PC-9 (cell line): ENCODE measurements around the gene RBFOX1. TPM values are rescaled to one million over a fixed set of nuclear protein-coding genes. Genes with fewer than 3 reads are reported as not detected.

ENCODE experiments used
- BruUV-seq: library from RNA; stranded (reverse); fragments of 400-500 nt; replicated peaks from 2 replicates; lab custom pipeline; 2021; lab: Mats Ljungman, UMichigan
- CTCF ChIA-PET: fragments of 300-600 bp; sonication (Branson Sonifier 250); formaldehyde crosslinking; loops from one replicate; lab custom pipeline; 2022; ENCODE audit warnings: antibody characterized with exemption; lab: Charles Lee
- POLR2A ChIA-PET: fragments of 300-600 bp; sonication (Branson Sonifier 250); formaldehyde crosslinking; loops from one replicate; lab custom pipeline; 2022; ENCODE audit warnings: antibody characterized with exemption; ENCODE audit not compliant: unreplicated experiment; lab: Charles Lee
- DNase-seq, 2 experiments: peaks; one replicate each; pipeline versions ENCODE4 v3.0.0 to v3.0.0-alpha.2; 2015 to 2022; ENCODE audit warnings: mixed read lengths in 1 of 2
- H2AFZ ChIP-seq: fragments of 200-600 bp; sonication (generic); 2 replicates; pipeline ENCODE4 v1.8.1; 2017; ENCODE audit warnings: antibody characterized with exemption
- H3F3A ChIP-seq: fragments of 200-600 bp; sonication (generic); 2 replicates; pipeline ENCODE4 v1.8.1; 2017; ENCODE audit warnings: antibody characterized with exemption, mild to moderate bottlenecking, low read depth; ENCODE audit not compliant: insufficient read depth
- H3K27ac ChIP-seq: fragments of 200-600 bp; sonication (generic); 2 replicates; pipeline ENCODE4 v1.6.1; 2016; ENCODE audit warnings: mixed run types
- H3K27me3 ChIP-seq: fragments of 200-600 bp; sonication (generic); 2 replicates; pipeline ENCODE4 v1.6.1; 2016; ENCODE audit warnings: low read depth, mixed run types; ENCODE audit not compliant: insufficient read depth
- H3K36me3 ChIP-seq: fragments of 200-600 bp; sonication (generic); 2 replicates; pipeline ENCODE4 v1.6.1; 2016; ENCODE audit warnings: low read depth, mixed run types
- H3K4me1 ChIP-seq: fragments of 200-600 bp; sonication (generic); replicated peaks from 2 replicates; pipeline ENCODE4 v1.6.1; 2016; ENCODE audit warnings: mixed run types; ENCODE audit not compliant: insufficient read depth
- H3K4me2 ChIP-seq: fragments of 200-600 bp; sonication (generic); 2 replicates; pipeline ENCODE4 v1.6.1; 2017; ENCODE audit warnings: mixed run types
- H3K4me3 ChIP-seq: fragments of 200-600 bp; sonication (generic); 2 replicates; pipeline ENCODE4 v1.6.1; 2016; ENCODE audit warnings: mixed run types
- H3K79me2 ChIP-seq: fragments of 200-600 bp; sonication (generic); 2 replicates; pipeline ENCODE4 v1.6.1; 2017; ENCODE audit warnings: low read depth, mixed run types
- H3K9me2 ChIP-seq: fragments of 200-600 bp; sonication (generic); 2 replicates; pipeline ENCODE4 v1.8.1; 2017; ENCODE audit warnings: mild to moderate bottlenecking; ENCODE audit not compliant: insufficient read depth
- H3K9me3 ChIP-seq: fragments of 200-600 bp; sonication (generic); 2 replicates; pipeline ENCODE4 v1.8.1; 2016; ENCODE audit warnings: low read depth; ENCODE audit not compliant: insufficient read depth
- H4K20me1 ChIP-seq: fragments of 200-600 bp; sonication (generic); 2 replicates; pipeline ENCODE4 v1.8.1; 2017; ENCODE audit not compliant: insufficient read depth
- EZH2 ChIP-seq: fragments of 200-600 bp; sonication (generic); IDR thresholded peaks from 2 replicates; pipeline ENCODE4 v1.8.0; 2017; ENCODE audit warnings: antibody characterized with exemption, low read depth
- intact Hi-C: fragments of 100-400 bp; cut with micrococcal nuclease; formaldehyde crosslinking; loops from one replicate; pipeline ENCODE4 v1.10.0; 2022; ENCODE audit not compliant: unreplicated experiment
- total RNA-seq: library from RNA; stranded (reverse); gene quantifications from 2 replicates; pipeline ENCODE4 v1.2.3, GENCODE V29; 2021
- TF ChIP-seq, protein P1 (sequence below): fragments of 200-600 bp; sonication (generic); conservative IDR thresholded peaks from 2 replicates; pipeline ENCODE4 v1.6.1; 2017; ENCODE audit warnings: mixed run types, antibody characterized with exemption, mild to moderate bottlenecking, moderate library complexity

The RBFOX1 gene
- total RNA-seq, 1 experiment from 2014 or later = not detected

DNA sequence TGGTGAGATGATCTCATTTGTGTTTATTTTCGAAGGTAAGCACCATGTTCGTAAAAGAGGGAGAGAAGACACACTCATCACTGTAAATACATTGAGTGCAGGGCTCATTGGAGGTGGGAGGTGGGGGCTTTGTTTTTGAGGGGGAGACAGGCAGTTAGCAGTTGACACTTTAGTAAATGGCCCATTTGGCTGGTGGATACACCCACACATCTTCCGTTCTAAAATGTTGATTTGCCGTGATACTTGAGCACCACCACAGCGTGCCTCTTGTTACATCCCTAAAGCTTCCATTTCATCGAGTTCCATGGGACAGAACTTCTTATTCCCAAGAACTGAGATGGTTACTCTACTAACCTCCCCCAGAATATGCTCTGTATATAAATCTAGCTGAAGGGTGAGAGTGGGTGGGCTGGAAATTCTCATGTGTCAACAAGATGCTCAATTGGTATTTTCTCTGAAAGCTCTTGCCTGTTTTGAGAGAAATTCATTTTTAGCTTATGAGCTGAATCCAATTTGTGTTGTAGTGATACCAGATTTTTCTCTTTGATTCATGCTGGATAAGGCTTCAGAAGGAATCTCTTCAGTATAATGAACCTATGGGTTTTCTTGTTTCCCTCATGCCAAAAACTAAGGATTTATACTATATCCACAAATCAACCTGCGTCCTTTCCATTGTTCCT, 314.3 kb downstream of the RBFOX1 start:
- H3K4me2 ChIP-seq = no peak overlapping the region
- BruUV-seq = no TSS peak
- intact Hi-C loops = no loop called here
- no peak overlapping the region for H3K4me3 ChIP-seq
- ChIA-PET POLR2A (no interaction called here), CTCF (no interaction called here)
- DNase-seq = no peak
- H3K9me3 ChIP-seq = no peaks in the 10 kb centered on the region
- no peaks in the 10 kb centered on the region for H3F3A ChIP-seq
- no peak overlapping the region for H3K27ac ChIP-seq
- no peak overlapping the region for H2AFZ ChIP-seq
- no peak for TF ChIP-seq EZH2
- H3K27me3 ChIP-seq = peaks cover 47% of the 10 kb centered on the region
- H3K9me2 ChIP-seq = no peaks in the 10 kb centered on the region
- no peaks in the 10 kb centered on the region for H3K79me2 ChIP-seq
- H3K4me1 ChIP-seq = no peaks in the 10 kb centered on the region
- no peaks in the 10 kb centered on the region for H4K20me1 ChIP-seq
- no peaks in the 10 kb centered on the region for H3K36me3 ChIP-seq

DNA sequence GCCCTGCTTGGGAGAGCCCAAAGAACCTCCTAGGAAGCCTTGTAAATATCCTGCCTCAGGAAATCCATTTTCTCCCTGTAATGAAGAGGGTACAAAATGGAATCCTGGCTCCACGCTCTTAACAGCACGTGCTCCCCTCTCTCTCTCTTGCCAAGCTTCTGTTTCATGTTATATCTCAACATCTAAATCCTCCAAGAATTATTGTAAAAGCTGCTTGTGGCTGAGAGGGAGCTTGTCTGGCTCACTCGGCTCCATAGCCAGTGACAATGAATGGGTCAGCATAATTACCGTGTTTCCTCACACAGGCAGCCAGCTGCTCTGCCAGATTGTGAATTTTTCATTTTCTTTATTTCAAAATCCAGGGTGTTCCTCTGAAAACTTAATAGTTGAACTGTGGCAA, 317.8 kb downstream of the RBFOX1 start:
- no peak overlapping the region for H3K4me3 ChIP-seq
- H3K27ac ChIP-seq = no peak overlapping the region
- no peak for DNase-seq
- no peaks in the 10 kb centered on the region for H3K9me3 ChIP-seq
- intact Hi-C loops = no loop called here
- H3K9me2 ChIP-seq = no peaks in the 10 kb centered on the region
- no peaks in the 10 kb centered on the region for H3K4me1 ChIP-seq
- TF ChIP-seq EZH2 = no peak
- TF ChIP-seq, protein P1, sequence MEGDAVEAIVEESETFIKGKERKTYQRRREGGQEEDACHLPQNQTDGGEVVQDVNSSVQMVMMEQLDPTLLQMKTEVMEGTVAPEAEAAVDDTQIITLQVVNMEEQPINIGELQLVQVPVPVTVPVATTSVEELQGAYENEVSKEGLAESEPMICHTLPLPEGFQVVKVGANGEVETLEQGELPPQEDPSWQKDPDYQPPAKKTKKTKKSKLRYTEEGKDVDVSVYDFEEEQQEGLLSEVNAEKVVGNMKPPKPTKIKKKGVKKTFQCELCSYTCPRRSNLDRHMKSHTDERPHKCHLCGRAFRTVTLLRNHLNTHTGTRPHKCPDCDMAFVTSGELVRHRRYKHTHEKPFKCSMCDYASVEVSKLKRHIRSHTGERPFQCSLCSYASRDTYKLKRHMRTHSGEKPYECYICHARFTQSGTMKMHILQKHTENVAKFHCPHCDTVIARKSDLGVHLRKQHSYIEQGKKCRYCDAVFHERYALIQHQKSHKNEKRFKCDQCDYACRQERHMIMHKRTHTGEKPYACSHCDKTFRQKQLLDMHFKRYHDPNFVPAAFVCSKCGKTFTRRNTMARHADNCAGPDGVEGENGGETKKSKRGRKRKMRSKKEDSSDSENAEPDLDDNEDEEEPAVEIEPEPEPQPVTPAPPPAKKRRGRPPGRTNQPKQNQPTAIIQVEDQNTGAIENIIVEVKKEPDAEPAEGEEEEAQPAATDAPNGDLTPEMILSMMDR = no peak
- ChIA-PET CTCF (no interaction called here), POLR2A (no interaction called here)
- no peaks in the 10 kb centered on the region for H3K79me2 ChIP-seq
- no peaks in the 10 kb centered on the region for H4K20me1 ChIP-seq
- H2AFZ ChIP-seq = no peak overlapping the region
- no peaks in the 10 kb centered on the region for H3F3A ChIP-seq
- H3K4me2 ChIP-seq = no peak overlapping the region
- no peaks in the 10 kb centered on the region for H3K36me3 ChIP-seq
- H3K27me3 ChIP-seq = peaks cover 52% of the 10 kb centered on the region
- no TSS peak for BruUV-seq

DNA sequence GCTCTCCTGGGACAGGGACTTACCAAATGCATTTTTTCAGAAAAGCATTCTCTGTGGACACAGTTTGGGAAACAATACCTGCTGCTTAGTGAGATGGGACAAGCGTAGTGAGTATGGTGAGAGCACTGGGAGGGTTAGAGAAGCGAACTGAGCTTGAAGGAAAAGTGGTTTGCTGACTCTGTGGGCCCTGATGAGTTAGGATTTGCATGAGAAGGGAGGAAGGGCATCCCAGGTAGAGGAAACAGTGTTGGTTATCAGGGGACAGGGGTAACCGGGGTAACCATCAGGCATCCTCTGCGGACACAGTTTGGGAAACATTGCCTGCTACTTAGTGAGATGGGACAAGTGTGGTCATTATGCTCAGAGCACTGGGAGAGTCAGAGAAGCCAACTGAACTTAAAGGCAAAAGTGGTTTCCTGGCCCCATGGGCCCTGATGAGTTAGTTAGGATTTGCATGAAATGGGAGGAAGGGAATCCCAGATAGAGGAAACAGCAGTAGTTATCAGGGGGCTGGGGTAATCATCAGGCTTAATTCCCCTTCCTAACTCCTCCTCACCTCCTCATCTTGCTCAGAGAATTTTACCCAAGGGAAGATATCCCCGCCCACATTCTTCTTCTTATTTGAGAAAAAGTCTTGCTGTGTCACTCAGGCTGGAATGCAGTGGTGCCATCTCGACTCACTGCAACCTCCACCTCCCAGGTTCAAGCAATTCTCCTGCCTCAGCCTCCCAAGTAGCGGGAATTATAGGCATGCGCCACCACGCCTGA, 319.3 kb downstream of the RBFOX1 start:
- no peak overlapping the region for H3K27ac ChIP-seq
- H3K27me3 ChIP-seq = peaks cover 42% of the 10 kb centered on the region
- no peak for DNase-seq
- H3F3A ChIP-seq = no peaks in the 10 kb centered on the region
- no TSS peak for BruUV-seq
- H3K9me3 ChIP-seq = no peaks in the 10 kb centered on the region
- H3K4me1 ChIP-seq = no peaks in the 10 kb centered on the region
- POLR2A ChIA-PET = no interaction called here
- H2AFZ ChIP-seq = no peak overlapping the region
- H3K4me2 ChIP-seq = no peak overlapping the region
- no peaks in the 10 kb centered on the region for H4K20me1 ChIP-seq
- H3K9me2 ChIP-seq = no peaks in the 10 kb centered on the region
- TF ChIP-seq, protein P1 = no peak
- no peak for TF ChIP-seq EZH2
- no peaks in the 10 kb centered on the region for H3K79me2 ChIP-seq
- CTCF ChIA-PET = no interaction called here
- intact Hi-C loops = no loop called here
- H3K36me3 ChIP-seq = no peaks in the 10 kb centered on the region
- no peak overlapping the region for H3K4me3 ChIP-seq
